Esophagus (tissue), 2 donors: ENCODE measurements around the gene STH. TPM values are rescaled to one million over a fixed set of nuclear protein-coding genes. Genes with fewer than 3 reads are reported as not detected.

Experiments
- H3K27ac ChIP-seq, 2 donors: one replicate each; pipeline ENCODE4 v1.5.1; 2013; ENCODE audit warnings: low read depth in 2 of 2, mild to moderate bottlenecking in 2 of 2, inconsistent platforms in 1 of 2, low read length in 1 of 2, moderate library complexity in 1 of 2
- H3K27me3 ChIP-seq, 2 donors: one replicate each; pipeline ENCODE4 v1.6.1; 2013; ENCODE audit warnings: low read length in 2 of 2, control low read depth in 1 of 2, mild to moderate bottlenecking in 1 of 2; ENCODE audit not compliant: insufficient read depth in 2 of 2, control insufficient read depth in 1 of 2
- H3K36me3 ChIP-seq, 2 donors: one replicate each; pipeline ENCODE4 v1.6.1; 2013; ENCODE audit warnings: low read length in 1 of 2; ENCODE audit not compliant: control insufficient read depth in 2 of 2, insufficient read depth in 2 of 2
- H3K4me1 ChIP-seq, 2 donors: one replicate each; pipeline ENCODE4 v1.6.1; 2013; ENCODE audit warnings: low read length in 1 of 2; ENCODE audit not compliant: control insufficient read depth in 2 of 2, insufficient read depth in 2 of 2
- H3K4me3 ChIP-seq, 2 donors: one replicate each; pipeline ENCODE4 v1.5.1; 2013; ENCODE audit warnings: low read length in 2 of 2, mild to moderate bottlenecking in 2 of 2, low read depth in 1 of 2, moderate library complexity in 1 of 2
- H3K9me3 ChIP-seq, 2 donors: one replicate each; pipeline ENCODE4 v1.6.1; 2013; ENCODE audit warnings: mild to moderate bottlenecking in 2 of 2, low read depth in 1 of 2, low read length in 1 of 2, moderate library complexity in 1 of 2; ENCODE audit not compliant: control insufficient read depth in 2 of 2, insufficient read depth in 1 of 2
- WGBS, 2 donors: extraction: QIAGEN DNeasy Blood & Tissue Kit; methylation state at CpG; one replicate each; pipeline ENCODE4 v1.1.7; 2013; 5-methylcytosine and 5-hydroxymethylcytosine counted together
- polyA plus RNA-seq, 2 donors: library from polyadenylated mRNA; stranded (reverse); fragments of 200-250 nt; gene quantifications; one replicate each; pipeline ENCODE4 v1.2.3, GENCODE V29; 2013
- donor health status: healthy with polysubstance abuse.
- donor health status: Bipolar disorder and iron deficiency.

The STH gene
- polyA plus RNA-seq, 2 donors, result not detected

GRCh38 chr17:45981306-45981705 is 17.7 kb upstream of the STH start:
- WGBS, 2 donors, result 86% methylated on average over 7 of the region's 7 CpGs
- Histone ChIP-seq H3K4me3 (no peak overlapping the region), H3K4me1 (peaks cover 5 to 6% of the 10 kb centered on the region in 2 donors), H3K9me3 (no peaks in the 10 kb centered on the region), H3K36me3 (no peaks in the 10 kb centered on the region), H3K27ac (no peak overlapping the region), H3K27me3 (no peaks in the 10 kb centered on the region)

- no peaks in the 10 kb centered on the region for H3K9me3 ChIP-seq
- H3K4me1 ChIP-seq, result peaks cover 0 to 3% of the 10 kb centered on the region in 2 donors
- H3K27ac ChIP-seq, result no peak overlapping the region
- H3K27me3 ChIP-seq, result no peaks in the 10 kb centered on the region
- no peak overlapping the region for H3K4me3 ChIP-seq
- 90% methylated on average over 39 to 41 of the region's 41 CpGs for WGBS, 2 donors
- no peaks in the 10 kb centered on the region for H3K36me3 ChIP-seq
Measured at GRCh38 chr17:45982791-45983613, 16.0 kb upstream of the STH start.

- WGBS, 2 donors, result 74 to 78% methylated on average over 28 to 31 of the region's 31 CpGs
Measured at GRCh38 chr17:45983614-45984310, 15.3 kb upstream of the STH start.

GRCh38 chr17:45984368-45984767 is 14.7 kb upstream of the STH start:
- Histone ChIP-seq H3K4me1 (peaks cover 0 to 3% of the 10 kb centered on the region in 2 donors), H3K9me3 (no peaks in the 10 kb centered on the region), H3K36me3 (no peaks in the 10 kb centered on the region), H3K4me3 (no peak overlapping the region), H3K27ac (no peak overlapping the region), H3K27me3 (no peaks in the 10 kb centered on the region)
- WGBS, 2 donors, result 69 to 85% methylated on average over 5 of the region's 5 CpGs

More at GRCh38 chr17:45983614-45984310, 15.3 kb upstream of the STH start:
- Histone ChIP-seq H3K27me3 (no peaks in the 10 kb centered on the region), H3K9me3 (no peaks in the 10 kb centered on the region), H3K4me3 (no peak overlapping the region), H3K27ac (no peak overlapping the region), H3K36me3 (no peaks in the 10 kb centered on the region), H3K4me1 (peaks cover 0 to 3% of the 10 kb centered on the region in 2 donors)

GRCh38 chr17:45985447-45985846 is 13.6 kb upstream of the STH start:
- Histone ChIP-seq H3K9me3 (no peaks in the 10 kb centered on the region), H3K4me1 (peaks cover 0 to 3% of the 10 kb centered on the region in 2 donors), H3K4me3 (no peak overlapping the region), H3K36me3 (no peaks in the 10 kb centered on the region), H3K27me3 (no peaks in the 10 kb centered on the region), H3K27ac (no peak overlapping the region)
- 59 to 72% methylated on average over 4 of the region's 4 CpGs for WGBS, 2 donors

- Histone ChIP-seq H3K9me3 (no peaks in the 10 kb centered on the region), H3K27ac (no peak overlapping the region), H3K4me3 (no peak overlapping the region), H3K27me3 (no peaks in the 10 kb centered on the region), H3K4me1 (peaks cover 0 to 3% of the 10 kb centered on the region in 2 donors), H3K36me3 (no peaks in the 10 kb centered on the region)
- WGBS, 2 donors, result 86 to 90% methylated on average over 4 of the region's 4 CpGs
Measured at GRCh38 chr17:45986056-45986455, 13.0 kb upstream of the STH start.

GRCh38 chr17:45987706-45988105 is 11.3 kb upstream of the STH start:
- H3K4me1 ChIP-seq, result peaks cover 0 to 5% of the 10 kb centered on the region in 2 donors
- 75 to 85% methylated on average over 5 of the region's 5 CpGs for WGBS, 2 donors
- no peaks in the 10 kb centered on the region for H3K27me3 ChIP-seq
- no peaks in the 10 kb centered on the region for H3K36me3 ChIP-seq
- H3K4me3 ChIP-seq, result no peak overlapping the region
- no peaks in the 10 kb centered on the region for H3K9me3 ChIP-seq
- H3K27ac ChIP-seq, result no peak overlapping the region

- WGBS, 2 donors, result 77 to 84% methylated on average over 3 of the region's 3 CpGs
- no peaks in the 10 kb centered on the region for H3K36me3 ChIP-seq
- no peaks in the 10 kb centered on the region for H3K9me3 ChIP-seq
- H3K27me3 ChIP-seq, result no peaks in the 10 kb centered on the region
- no peak overlapping the region for H3K4me3 ChIP-seq
- H3K27ac ChIP-seq, result no peak overlapping the region
- H3K4me1 ChIP-seq, result peaks cover 0 to 2% of the 10 kb centered on the region in 2 donors
Measured at GRCh38 chr17:45989759-45990158, 9.3 kb upstream of the STH start.

- H3K27ac ChIP-seq, result no peak overlapping the region
- H3K27me3 ChIP-seq, result no peaks in the 10 kb centered on the region
- 80 to 85% methylated on average over 6 of the region's 6 CpGs for WGBS, 2 donors
- no peaks in the 10 kb centered on the region for H3K36me3 ChIP-seq
- peaks cover 0 to 2% of the 10 kb centered on the region in 2 donors for H3K4me1 ChIP-seq
- no peak overlapping the region for H3K4me3 ChIP-seq
- H3K9me3 ChIP-seq, result no peaks in the 10 kb centered on the region
Measured at GRCh38 chr17:45990886-45991285, 8.2 kb upstream of the STH start.
